ENCODE data around the gene ELOVL6. TPM values are rescaled to one million over a fixed set of nuclear protein-coding genes. Genes with fewer than 3 reads are reported as not detected.
"Not testable (repeated sequence)": the region's sequence is repeated elsewhere in the genome, so short reads cannot be mapped to it uniquely, and the experiment has no call there.

The ELOVL6 gene
- total RNA-seq, 1 donor from 2014 or later: 27.7 TPM

GRCh38 chr4:110164251-110164650 is 34.2 kb downstream of the ELOVL6 start:
- no peak for DNase-seq (ENCODE audit: low spot score in 2 of 2)
- no peak for FAIRE-seq

GRCh38 chr4:110163327-110164069 is 34.9 kb downstream of the ELOVL6 start:
- FAIRE-seq: no peak
- no peak for DNase-seq (ENCODE audit: low spot score in 2 of 2)

GRCh38 chr4:110160618-110161017 is 37.8 kb downstream of the ELOVL6 start:
- DNase-seq (ENCODE audit: low spot score in 2 of 2): no peak

GRCh38 chr4:110159541-110159940 is 38.9 kb downstream of the ELOVL6 start:
- DNase-seq (ENCODE audit: low spot score in 2 of 2) (no peak), FAIRE-seq (no peak)

More at GRCh38 chr4:110160618-110161017, 37.8 kb downstream of the ELOVL6 start:
- FAIRE-seq: no peak

DNA sequence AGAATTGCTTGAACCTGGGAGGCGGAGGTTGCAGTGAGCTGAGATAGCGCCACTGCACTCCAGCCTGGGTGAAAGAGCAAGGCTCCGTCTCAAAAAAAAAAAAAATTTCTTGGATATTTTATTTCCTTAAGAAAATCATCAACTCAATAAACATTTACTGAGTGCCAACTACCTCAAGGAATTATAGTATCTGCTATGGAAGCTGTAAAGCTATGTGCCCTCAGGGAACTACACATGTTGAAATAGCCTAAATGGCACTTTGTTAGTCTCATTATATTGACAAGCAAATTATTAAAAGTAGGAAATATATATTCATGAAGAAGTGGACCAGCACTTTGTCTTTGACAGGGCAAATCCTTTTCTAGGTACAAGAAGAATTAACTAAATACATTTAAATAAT is 40.8 kb downstream of the ELOVL6 start:
- FAIRE-seq (no peak), DNase-seq (ENCODE audit: low spot score in 2 of 2) (no peak)

GRCh38 chr4:110157166-110157565 is 41.2 kb downstream of the ELOVL6 start:
- not testable (repeated sequence) for DNase-seq (ENCODE audit: low spot score in 2 of 2)

DNA sequence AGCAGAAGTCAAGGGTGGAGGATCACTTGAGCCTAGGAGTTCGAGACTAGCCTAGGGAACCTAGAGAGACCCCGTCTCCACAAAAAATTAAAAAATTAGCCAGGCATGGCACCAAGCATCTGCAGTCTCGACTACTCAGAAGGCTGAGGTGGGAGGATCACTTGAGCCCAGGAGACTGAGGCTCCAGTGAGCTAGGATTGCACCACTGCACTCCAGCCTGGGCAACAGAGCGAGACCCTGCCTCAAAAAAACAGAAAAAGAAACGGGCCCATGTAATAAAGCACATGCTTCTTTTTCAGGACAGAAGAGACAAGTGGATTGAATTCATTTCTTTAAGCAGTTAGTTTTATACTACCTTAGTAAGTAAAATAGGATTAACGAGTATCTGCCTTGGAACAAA is 42.0 kb downstream of the ELOVL6 start:
- DNase-seq (ENCODE audit: low spot score in 2 of 2) (no peak), FAIRE-seq (no peak)

More at GRCh38 chr4:110157166-110157565, 41.2 kb downstream of the ELOVL6 start:
- not testable (repeated sequence) for FAIRE-seq

GRCh38 chr4:110155654-110156053 is 42.8 kb downstream of the ELOVL6 start:
- no peak for FAIRE-seq
- DNase-seq (ENCODE audit: low spot score in 2 of 2): no peak

DNA sequence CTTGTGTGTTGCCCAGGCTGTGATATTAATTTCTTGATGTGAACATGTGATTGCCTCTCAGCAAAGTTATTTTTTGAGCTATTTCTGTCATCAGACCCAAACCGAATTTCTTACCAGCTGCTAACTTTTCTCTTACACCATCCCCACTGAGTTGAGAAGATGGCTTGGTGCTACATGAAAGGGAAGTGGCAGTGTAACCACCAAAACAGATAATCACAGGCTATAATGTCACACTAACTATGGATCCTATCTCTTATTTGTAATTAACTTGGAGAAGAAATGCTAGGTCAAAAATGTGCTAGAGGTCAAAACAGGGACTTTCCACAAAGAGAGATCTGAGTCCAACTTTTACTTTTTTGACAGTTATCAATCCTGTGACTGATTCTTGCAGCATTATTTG is 43.8 kb downstream of the ELOVL6 start:
- no peak for FAIRE-seq
- DNase-seq (ENCODE audit: low spot score in 2 of 2): no peak

- DNase-seq (ENCODE audit: low spot score in 2 of 2): no peak
- FAIRE-seq: no peak
Observed at GRCh38 chr4:110152386-110152785, 46.0 kb downstream of the ELOVL6 start.

DNA sequence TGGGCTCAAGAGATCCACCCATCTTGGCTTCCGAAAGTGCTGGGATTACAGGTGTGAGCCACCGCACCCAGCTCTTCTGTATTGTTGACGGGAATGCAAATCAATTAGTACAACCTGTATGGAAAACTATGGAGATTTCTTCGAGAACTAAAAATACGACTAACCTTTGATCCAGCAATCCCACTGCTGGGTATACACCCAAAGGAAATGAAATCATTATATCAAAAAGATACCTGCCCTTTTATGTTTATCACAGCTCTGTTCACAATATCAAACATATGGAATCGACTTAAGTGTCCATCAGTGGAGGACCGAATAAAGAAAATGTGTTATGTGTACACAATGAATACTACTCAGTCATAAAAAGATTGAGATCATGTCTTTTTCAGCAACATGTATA is 49.3 kb downstream of the ELOVL6 start:
- no peak for DNase-seq (ENCODE audit: low spot score in 2 of 2)
- no peak for FAIRE-seq

GRCh38 chr4:110142461-110142860 is 56.0 kb downstream of the ELOVL6 start:
- DNase-seq (ENCODE audit: low spot score in 2 of 2): no peak
- FAIRE-seq: no peak

DNA sequence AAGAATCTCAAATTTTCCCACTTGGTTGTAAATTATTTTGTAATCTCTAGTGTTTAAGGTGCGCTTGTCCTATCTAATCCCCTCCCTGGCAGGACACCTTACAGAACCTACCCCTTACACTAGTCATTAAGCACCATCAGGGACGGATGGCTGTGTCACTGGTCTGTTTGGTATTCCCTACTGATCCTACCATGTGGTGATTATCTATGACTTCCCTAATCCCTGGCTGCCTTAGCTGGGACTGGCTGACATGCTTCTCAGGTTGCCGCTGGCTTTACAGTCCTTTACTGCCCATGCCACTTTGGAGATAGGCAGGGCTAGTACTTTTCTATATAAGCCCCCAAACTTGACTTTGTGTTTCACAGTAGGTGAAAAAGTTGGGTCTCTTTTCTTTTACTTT is 58.6 kb downstream of the ELOVL6 start:
- no peak for FAIRE-seq
- DNase-seq (ENCODE audit: low spot score in 2 of 2): no peak

DNA sequence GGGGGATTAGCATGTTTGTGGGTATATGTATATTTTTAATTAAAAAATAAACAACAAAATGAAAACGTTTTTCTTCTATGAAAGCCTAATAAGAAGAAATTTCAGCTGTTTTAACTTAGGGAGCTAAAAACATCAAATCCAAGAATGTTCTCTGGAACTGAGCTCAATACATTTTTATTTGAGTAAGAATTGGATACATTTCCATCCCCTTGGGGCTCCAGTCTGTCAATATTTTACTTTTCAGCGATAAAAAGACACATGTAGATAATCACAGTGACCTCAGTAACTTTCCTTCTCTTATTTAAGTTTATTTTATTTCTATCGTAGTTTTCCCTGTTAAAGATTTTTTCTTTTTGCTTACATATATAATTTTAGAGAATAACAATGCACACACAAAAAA is 59.3 kb downstream of the ELOVL6 start:
- DNase-seq (ENCODE audit: low spot score in 2 of 2): no peak
- no peak for FAIRE-seq

DNA sequence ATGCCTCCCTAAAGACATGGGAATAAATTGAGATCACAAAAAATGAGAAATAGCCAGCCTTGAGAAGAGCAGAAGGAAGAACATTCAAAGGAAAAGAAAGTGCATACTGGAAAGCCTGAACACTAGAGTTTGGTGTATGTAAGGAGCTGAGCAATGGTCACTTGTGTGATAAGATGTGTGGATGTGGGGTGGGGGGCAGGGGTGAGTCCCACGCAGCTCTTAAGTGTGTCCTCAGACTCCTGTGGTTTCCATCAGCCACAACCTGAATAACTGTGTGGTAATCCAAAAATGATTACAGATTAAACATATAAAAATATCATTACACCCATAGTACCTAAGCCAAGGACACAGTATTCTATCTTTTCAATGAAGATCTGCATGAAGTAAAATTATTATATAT is 59.9 kb downstream of the ELOVL6 start:
- FAIRE-seq (no peak), DNase-seq (ENCODE audit: low spot score in 2 of 2) (no peak)

DNA sequence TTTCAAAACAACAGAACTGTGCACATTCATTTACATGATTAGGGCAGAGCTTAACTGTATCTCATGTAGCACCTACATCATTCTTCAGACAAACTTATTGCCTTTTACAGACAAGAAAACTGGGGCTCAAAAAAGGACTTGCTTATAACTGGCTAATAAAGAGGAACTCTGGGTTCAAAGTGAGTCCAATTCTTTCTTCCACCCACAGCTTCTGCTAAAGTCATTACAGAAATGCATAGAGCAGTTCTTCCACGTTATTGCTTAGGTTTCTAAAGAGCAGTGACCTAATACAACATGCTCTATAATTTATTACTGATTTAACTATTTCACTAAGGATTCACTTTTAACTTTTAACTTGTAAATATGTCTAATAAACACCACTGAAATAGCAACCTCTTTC is 60.6 kb downstream of the ELOVL6 start:
- no peak for FAIRE-seq
- no peak for DNase-seq (ENCODE audit: low spot score in 2 of 2)

GRCh38 chr4:110135523-110135922 is 62.9 kb downstream of the ELOVL6 start:
- DNase-seq (ENCODE audit: low spot score in 2 of 2): no peak
- FAIRE-seq: no peak

DNA sequence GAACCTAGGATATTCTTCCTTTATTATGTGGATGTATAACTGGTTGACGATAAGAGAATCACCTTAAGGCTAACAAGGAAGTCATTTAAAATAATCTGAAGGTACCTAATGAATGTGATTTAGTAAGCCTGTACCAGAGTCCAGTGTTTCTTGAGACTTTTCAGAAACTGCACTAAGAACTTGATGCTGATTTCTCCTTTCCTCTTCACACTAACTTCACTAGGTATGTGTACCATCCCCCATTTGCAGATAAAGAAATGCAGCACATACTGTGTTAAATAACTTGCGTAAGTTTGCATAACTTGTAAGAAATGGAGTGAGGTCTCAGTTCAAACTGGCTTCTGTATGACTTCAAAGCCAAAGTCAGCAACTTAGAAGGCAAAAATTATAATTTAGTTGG is 63.3 kb downstream of the ELOVL6 start:
- DNase-seq (ENCODE audit: low spot score in 2 of 2): no peak
- FAIRE-seq: no peak

GRCh38 chr4:110134269-110134869 is 64.0 kb downstream of the ELOVL6 start:
- FAIRE-seq (no peak), DNase-seq (ENCODE audit: low spot score in 2 of 2) (no peak)

- no peak for DNase-seq (ENCODE audit: low spot score in 2 of 2)
- no peak for FAIRE-seq
Observed at GRCh38 chr4:110132816-110133719, 65.3 kb downstream of the ELOVL6 start.

GRCh38 chr4:110131916-110132315 is 66.5 kb downstream of the ELOVL6 start:
- no peak for DNase-seq (ENCODE audit: low spot score in 2 of 2)
- no peak for FAIRE-seq

Data from frontal cortex (tissue), 4 donors.